ENCODE measurements around the gene OR52D1. TPM values are rescaled to one million over a fixed set of nuclear protein-coding genes. Genes with fewer than 3 reads are reported as not detected.

The OR52D1 gene
- total RNA-seq, 1 donor from 2014 or later: not detected

DNA sequence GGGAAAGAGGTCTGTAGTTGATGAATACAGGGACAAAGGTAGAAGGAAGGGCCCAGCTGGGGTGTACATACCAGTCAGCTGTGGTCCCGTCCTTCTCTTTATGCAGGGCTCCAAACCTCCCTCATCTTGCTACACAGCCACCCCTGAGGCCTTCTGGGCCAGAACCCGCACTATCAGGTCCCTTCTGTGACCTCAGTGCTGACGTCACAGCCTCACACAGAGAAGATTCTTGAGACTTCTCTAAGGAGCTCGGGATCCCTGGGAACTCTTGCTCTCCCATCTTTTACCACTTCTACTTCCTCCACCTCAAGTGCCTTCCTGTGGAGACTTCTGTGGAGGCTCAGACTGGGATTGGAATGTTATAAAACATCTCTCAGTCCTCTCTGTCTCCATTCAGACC is 21.3 kb downstream of the OR52D1 start, which contains the start of gene UBQLN3:
TSS of gene UBQLN3 (minus strand) at position 155 of the 400 bp plus-strand sequence. CDS start 399 bp downstream, outside the sequence.
- Histone ChIP-seq H3K4me3 (no peak within 1 kb of the TSS), H3K9me3 (no peaks in the 10 kb centered on the region), H3K36me3 (no peaks in the 10 kb centered on the region), H3K27ac (no peak within 1 kb of the TSS), H3K27me3 (no peaks in the 10 kb centered on the region), H3K4me1 (no peaks in the 10 kb centered on the region)
- DNase-seq (no peak), ATAC-seq (no peak)
- intact Hi-C loops (cut with DNase I): no loop called here
- TF ChIP-seq, protein P1, sequence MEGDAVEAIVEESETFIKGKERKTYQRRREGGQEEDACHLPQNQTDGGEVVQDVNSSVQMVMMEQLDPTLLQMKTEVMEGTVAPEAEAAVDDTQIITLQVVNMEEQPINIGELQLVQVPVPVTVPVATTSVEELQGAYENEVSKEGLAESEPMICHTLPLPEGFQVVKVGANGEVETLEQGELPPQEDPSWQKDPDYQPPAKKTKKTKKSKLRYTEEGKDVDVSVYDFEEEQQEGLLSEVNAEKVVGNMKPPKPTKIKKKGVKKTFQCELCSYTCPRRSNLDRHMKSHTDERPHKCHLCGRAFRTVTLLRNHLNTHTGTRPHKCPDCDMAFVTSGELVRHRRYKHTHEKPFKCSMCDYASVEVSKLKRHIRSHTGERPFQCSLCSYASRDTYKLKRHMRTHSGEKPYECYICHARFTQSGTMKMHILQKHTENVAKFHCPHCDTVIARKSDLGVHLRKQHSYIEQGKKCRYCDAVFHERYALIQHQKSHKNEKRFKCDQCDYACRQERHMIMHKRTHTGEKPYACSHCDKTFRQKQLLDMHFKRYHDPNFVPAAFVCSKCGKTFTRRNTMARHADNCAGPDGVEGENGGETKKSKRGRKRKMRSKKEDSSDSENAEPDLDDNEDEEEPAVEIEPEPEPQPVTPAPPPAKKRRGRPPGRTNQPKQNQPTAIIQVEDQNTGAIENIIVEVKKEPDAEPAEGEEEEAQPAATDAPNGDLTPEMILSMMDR (IDR thresholded peaks at IDR 0.05): no peak

DNA sequence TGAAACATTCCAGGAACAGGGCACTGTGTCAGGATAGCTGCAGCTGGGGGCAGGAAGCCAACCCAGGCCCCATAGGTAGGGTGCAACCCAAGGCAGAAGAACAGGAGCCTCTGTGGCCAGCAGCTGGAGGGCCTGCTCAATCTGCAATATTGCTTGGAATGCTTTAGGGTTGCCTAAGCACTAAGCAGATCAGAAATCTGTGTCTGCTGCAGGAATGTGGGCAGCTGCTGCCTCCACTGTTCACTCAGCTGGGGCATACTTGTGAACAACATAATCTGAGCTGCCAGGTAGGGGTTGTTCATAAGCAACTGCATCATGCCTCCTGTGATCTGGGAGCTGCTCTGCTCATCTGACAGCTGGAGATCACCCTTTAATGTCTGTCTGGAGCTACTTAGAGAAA is 26.4 kb downstream of the OR52D1 start:
- ATAC-seq (no peak), DNase-seq (no peak)
- Histone ChIP-seq H3K27me3 (no peaks in the 10 kb centered on the region), H3K27ac (no peak overlapping the region), H3K36me3 (no peaks in the 10 kb centered on the region), H3K4me3 (no peak overlapping the region), H3K9me3 (no peaks in the 10 kb centered on the region), H3K4me1 (no peaks in the 10 kb centered on the region)
- intact Hi-C loops (cut with DNase I): no loop called here
- TF ChIP-seq, protein P1 (IDR thresholded peaks at IDR 0.05): no peak

DNA sequence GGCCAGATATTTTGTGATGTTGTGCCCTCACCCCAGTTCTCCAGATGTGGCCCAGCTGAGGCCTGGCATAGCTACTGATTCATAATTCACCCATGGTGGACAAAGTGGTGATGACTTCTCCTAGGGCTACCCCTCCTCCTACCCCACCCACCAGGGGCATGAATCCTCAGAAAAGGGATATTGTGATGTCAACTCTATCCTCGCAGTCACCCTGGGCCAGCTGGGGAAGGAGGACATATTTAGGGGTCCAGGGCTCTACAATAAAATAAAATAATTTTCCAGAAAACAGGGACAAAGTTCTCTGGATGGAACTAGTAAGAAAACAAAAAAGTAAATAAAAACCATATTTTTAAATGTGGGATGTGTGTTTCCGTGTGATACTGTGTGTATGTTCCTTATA is 28.1 kb downstream of the OR52D1 start, which contains the start of gene UBQLNL:
TSS of gene UBQLNL (minus strand) at position 101 of the 400 bp plus-strand sequence. CDS start 258 bp downstream, outside the sequence.
- Histone ChIP-seq H3K4me1 (no peaks in the 10 kb centered on the region), H3K27ac (no peak within 1 kb of the TSS), H3K27me3 (no peaks in the 10 kb centered on the region), H3K9me3 (no peaks in the 10 kb centered on the region), H3K36me3 (no peaks in the 10 kb centered on the region), H3K4me3 (no peak within 1 kb of the TSS)
- TF ChIP-seq, protein P1 (IDR thresholded peaks at IDR 0.05): no peak
- DNase-seq (no peak), ATAC-seq (no peak)
- intact Hi-C loops (cut with DNase I): no loop called here

DNA sequence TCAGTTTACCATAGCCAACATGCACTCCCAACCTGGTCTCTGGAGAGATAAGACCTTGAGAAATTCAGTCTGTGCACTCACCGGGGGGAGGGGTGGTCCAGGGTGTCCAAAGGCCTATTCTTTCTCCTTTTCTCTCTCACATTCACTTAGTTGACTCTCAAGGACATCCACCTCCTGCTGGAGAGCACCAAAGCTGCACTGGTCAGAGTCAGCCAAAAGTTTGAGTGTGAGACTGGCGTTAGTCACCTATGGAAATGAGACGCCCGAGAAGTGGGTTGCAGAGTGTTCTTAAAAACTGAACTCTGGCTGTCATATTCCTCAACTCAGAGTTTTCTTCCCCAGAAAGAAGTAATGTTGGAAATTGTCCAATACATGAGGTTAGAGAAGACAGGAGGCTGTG is 33.1 kb downstream of the OR52D1 start:
- Histone ChIP-seq H3K9me3 (no peaks in the 10 kb centered on the region), H3K36me3 (no peaks in the 10 kb centered on the region), H3K4me3 (no peak overlapping the region), H3K27me3 (no peaks in the 10 kb centered on the region), H3K27ac (no peak overlapping the region), H3K4me1 (no peaks in the 10 kb centered on the region)
- ATAC-seq (no peak), DNase-seq (no peak)
- intact Hi-C loops (cut with DNase I): no loop called here
- TF ChIP-seq, protein P1 (IDR thresholded peaks at IDR 0.05): no peak

DNA sequence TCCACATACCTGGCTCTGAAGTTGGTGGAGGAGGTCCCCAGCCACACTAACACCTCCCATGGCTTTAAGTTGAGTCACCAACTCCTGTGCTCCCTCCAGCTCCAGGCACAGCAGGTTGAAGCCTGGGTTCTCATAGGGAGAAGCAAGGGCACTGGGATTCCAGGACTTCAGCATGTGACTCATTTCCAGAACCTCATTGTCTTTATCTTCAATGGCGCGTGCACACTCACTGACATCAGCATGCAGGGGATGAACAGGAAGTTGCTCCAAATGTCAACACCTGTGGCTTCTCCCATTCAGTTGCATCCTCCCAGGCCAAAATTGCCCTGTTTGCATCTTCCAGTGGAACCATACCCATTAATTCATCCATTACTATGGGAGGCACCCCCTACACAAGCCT is 33.8 kb downstream of the OR52D1 start:
- TF ChIP-seq, protein P1 (IDR thresholded peaks at IDR 0.05): no peak
- DNase-seq (no peak), ATAC-seq (no peak)
- Histone ChIP-seq H3K27ac (no peak overlapping the region), H3K36me3 (no peaks in the 10 kb centered on the region), H3K27me3 (no peaks in the 10 kb centered on the region), H3K9me3 (no peaks in the 10 kb centered on the region), H3K4me1 (no peaks in the 10 kb centered on the region), H3K4me3 (no peak overlapping the region)
- intact Hi-C loops (cut with DNase I): no loop called here

DNA sequence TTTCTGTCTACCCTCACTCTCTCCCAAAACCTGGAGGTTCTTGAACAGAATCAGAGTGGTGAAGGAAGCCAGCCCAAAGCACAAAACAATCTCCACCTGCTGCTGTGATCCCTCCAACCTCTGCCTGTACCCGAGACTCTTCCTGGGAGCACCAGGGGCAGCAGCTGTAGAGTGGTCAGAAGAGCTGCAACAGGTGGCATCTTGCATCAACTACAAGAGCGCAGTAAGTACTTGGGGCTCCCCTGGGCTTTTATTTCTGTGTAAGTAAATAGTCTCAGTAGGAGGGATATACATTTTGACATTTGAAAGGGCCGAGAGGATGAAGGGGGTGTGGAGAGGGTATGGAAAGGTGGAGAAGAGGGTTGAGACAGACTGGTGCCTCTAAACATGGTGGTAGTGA is 36.3 kb downstream of the OR52D1 start:
- Histone ChIP-seq H3K36me3 (no peaks in the 10 kb centered on the region), H3K4me1 (no peaks in the 10 kb centered on the region), H3K4me3 (no peak overlapping the region), H3K27ac (no peak overlapping the region), H3K9me3 (no peaks in the 10 kb centered on the region), H3K27me3 (no peaks in the 10 kb centered on the region)
- intact Hi-C loops (cut with DNase I): no loop called here
- TF ChIP-seq, protein P1 (IDR thresholded peaks at IDR 0.05): no peak
- DNase-seq (no peak), ATAC-seq (no peak)

All from upper lobe of right lung (tissue), 1 donor.